HL-60/S4 treated with phorbol 12-myristate 13-acetate at 8.2 ng/mL for 4 days and 3 days (cell line): ENCODE measurements around the gene CXADR.

ENCODE experiments used
- in situ Hi-C: fragments of 300-500 bp; cut with MboI; formaldehyde crosslinking; loops from 2 replicates; pipeline ENCODE4 v1.15.0; 2022; ENCODE audit warnings: low sequenced_read_pairs

CXADR gene

GRCh38 chr21:17585875-17586450 is 73.1 kb downstream of the CXADR start:
- in situ Hi-C loops = no loop called here

GRCh38 chr21:17590430-17590829 is 77.6 kb downstream of the CXADR start:
- in situ Hi-C loops = no loop called here

GRCh38 chr21:17597680-17598079 is 84.8 kb downstream of the CXADR start:
- in situ Hi-C loops = no loop called here

GRCh38 chr21:17598437-17598836 is 85.6 kb downstream of the CXADR start:
- in situ Hi-C loops = no loop called here

GRCh38 chr21:17602874-17603273 is 90.0 kb downstream of the CXADR start:
- in situ Hi-C loops = no loop called here

GRCh38 chr21:17607684-17608083 is 94.8 kb downstream of the CXADR start:
- in situ Hi-C loops = no loop called here

- in situ Hi-C loops = no loop called here
Observed at GRCh38 chr21:17609681-17610080, 96.8 kb downstream of the CXADR start.

GRCh38 chr21:17610911-17611310 is 98.1 kb downstream of the CXADR start:
- in situ Hi-C loops = no loop called here

- in situ Hi-C loops = no loop called here
Observed at GRCh38 chr21:17611414-17612022, 98.7 kb downstream of the CXADR start.

GRCh38 chr21:17612023-17612564 is 99.3 kb downstream of the CXADR start:
- in situ Hi-C loops = no loop called here

GRCh38 chr21:17612565-17613241 is 99.9 kb downstream of the CXADR start, which contains the start of gene BTG3:
TSS of gene BTG3 (minus strand) at chr21:17612901. CDS start at chr21:17609144, 3,757 bp downstream.
- in situ Hi-C loops = no loop called here

- in situ Hi-C loops = no loop called here
Observed at GRCh38 chr21:17613242-17613676, 100.4 kb downstream of the CXADR start.

GRCh38 chr21:17616831-17617230 is 104.0 kb downstream of the CXADR start:
- in situ Hi-C loops = no loop called here

GRCh38 chr21:17622018-17622417 is 109.2 kb downstream of the CXADR start:
- in situ Hi-C loops = no loop called here

GRCh38 chr21:17631195-17631594 is 118.4 kb downstream of the CXADR start:
- in situ Hi-C loops = no loop called here

- in situ Hi-C loops = no loop called here
Observed at GRCh38 chr21:17636711-17637110, 123.9 kb downstream of the CXADR start.

- in situ Hi-C loops = no loop called here
Observed at GRCh38 chr21:17640821-17641220, 128.0 kb downstream of the CXADR start.
